Panc1 (cell line): ENCODE data around the gene GPR158. TPM values are rescaled to one million over a fixed set of nuclear protein-coding genes. Genes with fewer than 3 reads are reported as not detected.

ENCODE experiments used
- ATAC-seq: fragments of 200-7000 bp; cut with Tn5 transposase; 2 replicates; pipeline ENCODE4 v1.9.1; 2020; ENCODE audit warnings: mild to moderate bottlenecking, moderate library complexity
- BruUV-seq: library from RNA; stranded (reverse); fragments of 400-500 nt; replicated peaks from 2 replicates; lab custom pipeline; 2021; lab: Mats Ljungman, UMichigan
- CTCF ChIA-PET: fragments of 300-600 bp; sonication (Branson Sonifier 250); formaldehyde crosslinking; loops from one replicate; lab custom pipeline; 2022; ENCODE audit warnings: antibody characterized with exemption; lab: Charles Lee
- POLR2A ChIA-PET: fragments of 300-600 bp; sonication (Branson Sonifier 250); formaldehyde crosslinking; loops from one replicate; lab custom pipeline; 2022; ENCODE audit warnings: antibody characterized with exemption; lab: Charles Lee
- DNase-seq: peaks from one replicate; pipeline ENCODE4 v3.0.0-alpha.2; 2010; ENCODE audit warnings: low read depth, low spot score
- H3K27ac ChIP-seq: 2 replicates; pipeline ENCODE4 v1.5.1; 2011; ENCODE audit warnings: mild to moderate bottlenecking, low read length, inconsistent platforms
- H3K27me3 ChIP-seq: fragments of 200-500 bp; sonication (Bioruptor generic); 2 replicates; pipeline ENCODE4 v1.6.0; 2014; ENCODE audit warnings: low read length, inconsistent platforms; ENCODE audit not compliant: control insufficient read depth, insufficient read depth
- H3K36me3 ChIP-seq: fragments of 200-500 bp; sonication (Bioruptor generic); 2 replicates; pipeline ENCODE4 v1.5.1; 2014; ENCODE audit warnings: inconsistent platforms, mild to moderate bottlenecking, low read length, moderate library complexity; ENCODE audit not compliant: control insufficient read depth, insufficient read depth
- H3K4me1 ChIP-seq: 2 replicates; pipeline ENCODE4 v1.5.1; 2011; ENCODE audit warnings: inconsistent platforms, mild to moderate bottlenecking, low read length, moderate library complexity; ENCODE audit not compliant: control insufficient read depth, insufficient read depth
- H3K4me3 ChIP-seq, 2 experiments: 2 replicates each; pipeline ENCODE4 v1.5.1; 2011 to 2012; ENCODE audit warnings: low read depth in 2 of 2, low read length in 2 of 2, mild to moderate bottlenecking in 2 of 2, inconsistent platforms in 1 of 2, moderate library complexity in 1 of 2
- H3K9me3 ChIP-seq: fragments of 200-500 bp; sonication (Bioruptor generic); 2 replicates; pipeline ENCODE4 v1.5.1; 2014; ENCODE audit warnings: low read depth, mild to moderate bottlenecking, inconsistent platforms, low read length, moderate library complexity; ENCODE audit not compliant: control insufficient read depth, insufficient read depth
- POLR2AphosphoS5 ChIP-seq: IDR thresholded peaks from 2 replicates; pipeline ENCODE4 v1.6.1; 2012; ENCODE audit warnings: mild to moderate bottlenecking, low read depth, low read length, moderate library complexity
- REST ChIP-seq, 2 experiments: IDR thresholded peaks; 2 replicates each; pipeline ENCODE4 v1.6.1; 2011 to 2012; ENCODE audit warnings: low read depth in 2 of 2, control low read depth in 1 of 2, low read length in 1 of 2, mild to moderate bottlenecking in 1 of 2, moderate library complexity in 1 of 2; ENCODE audit not compliant: insufficient read depth in 1 of 2
- SIN3A ChIP-seq: IDR thresholded peaks from 2 replicates; pipeline ENCODE4 v1.6.1; 2012; ENCODE audit warnings: low read depth, mild to moderate bottlenecking, low read length, moderate library complexity, borderline replicate concordance; ENCODE audit not compliant: insufficient read depth
- TCF7L2 ChIP-seq: IDR thresholded peaks from 2 replicates; pipeline ENCODE4 v1.6.1; 2011; ENCODE audit warnings: mild to moderate bottlenecking, low read depth, low read length, inconsistent platforms
- in situ Hi-C: cut with HindIII; loops from 2 replicates; pipeline ENCODE4 v1.10.0; 2016; ENCODE audit warnings: low sequenced_read_pairs, low pct_unique_long_range_greater_than_20kb
- intact Hi-C: fragments of 100-400 bp; cut with micrococcal nuclease; formaldehyde crosslinking; loops from one replicate; pipeline ENCODE4 v1.10.0; 2022; ENCODE audit not compliant: unreplicated experiment
- total RNA-seq: library from RNA; stranded (reverse); gene quantifications from one replicate; pipeline ENCODE4 v1.2.1, GENCODE V29; 2021; ENCODE audit not compliant: unreplicated experiment
- TF ChIP-seq, protein P1 (sequence below): fragments of 450-650 bp; IDR thresholded peaks from 2 replicates; pipeline ENCODE4 v1.5.1; 2017; ENCODE audit warnings: mild to moderate bottlenecking

The GPR158 gene
- total RNA-seq, 1 experiment from 2014 or later: 0.64 TPM

DNA sequence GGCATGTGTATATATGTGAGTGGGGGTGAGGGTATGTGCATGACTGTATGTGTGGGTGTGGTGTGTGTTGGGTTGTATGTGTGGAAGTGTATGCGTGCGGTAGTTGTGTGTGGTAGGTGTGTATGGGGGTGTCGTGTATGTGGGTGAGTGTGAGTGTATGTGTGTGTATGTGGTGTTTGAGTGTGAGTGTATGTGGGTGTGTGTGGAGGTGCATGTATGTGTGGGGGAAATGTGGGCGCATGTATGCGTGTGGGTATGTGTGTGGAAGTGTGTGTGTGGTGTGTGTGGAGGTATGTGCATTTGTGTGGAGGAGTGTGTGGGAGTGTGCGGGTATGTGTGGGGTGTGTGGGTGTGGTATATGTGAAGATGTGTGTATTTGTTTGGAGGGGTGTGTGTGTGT is 269.5 kb downstream of the GPR158 start:
- H3K4me1 ChIP-seq: no peaks in the 10 kb centered on the region
- H3K27ac ChIP-seq: no peak overlapping the region
- in situ Hi-C loops: no loop called here
- H3K4me3 ChIP-seq: no peak overlapping the region
- no peaks in the 10 kb centered on the region for H3K27me3 ChIP-seq
- ChIA-PET POLR2A (no interaction called here), CTCF (no interaction called here)
- BruUV-seq: no TSS peak
- no peak for DNase-seq
- H3K9me3 ChIP-seq: no peaks in the 10 kb centered on the region
- no peak for ATAC-seq
- no peaks in the 10 kb centered on the region for H3K36me3 ChIP-seq
- intact Hi-C loops: no loop called here
- TF ChIP-seq POLR2AphosphoS5: no peak
- no peak for TF ChIP-seq SIN3A
- TF ChIP-seq REST (IDR thresholded peaks at IDR 0.05; ENCODE audit: insufficient read depth in 1 of 2, low read depth in 2 of 2, low read length in 1 of 2): no peak
- TF ChIP-seq, protein P1, sequence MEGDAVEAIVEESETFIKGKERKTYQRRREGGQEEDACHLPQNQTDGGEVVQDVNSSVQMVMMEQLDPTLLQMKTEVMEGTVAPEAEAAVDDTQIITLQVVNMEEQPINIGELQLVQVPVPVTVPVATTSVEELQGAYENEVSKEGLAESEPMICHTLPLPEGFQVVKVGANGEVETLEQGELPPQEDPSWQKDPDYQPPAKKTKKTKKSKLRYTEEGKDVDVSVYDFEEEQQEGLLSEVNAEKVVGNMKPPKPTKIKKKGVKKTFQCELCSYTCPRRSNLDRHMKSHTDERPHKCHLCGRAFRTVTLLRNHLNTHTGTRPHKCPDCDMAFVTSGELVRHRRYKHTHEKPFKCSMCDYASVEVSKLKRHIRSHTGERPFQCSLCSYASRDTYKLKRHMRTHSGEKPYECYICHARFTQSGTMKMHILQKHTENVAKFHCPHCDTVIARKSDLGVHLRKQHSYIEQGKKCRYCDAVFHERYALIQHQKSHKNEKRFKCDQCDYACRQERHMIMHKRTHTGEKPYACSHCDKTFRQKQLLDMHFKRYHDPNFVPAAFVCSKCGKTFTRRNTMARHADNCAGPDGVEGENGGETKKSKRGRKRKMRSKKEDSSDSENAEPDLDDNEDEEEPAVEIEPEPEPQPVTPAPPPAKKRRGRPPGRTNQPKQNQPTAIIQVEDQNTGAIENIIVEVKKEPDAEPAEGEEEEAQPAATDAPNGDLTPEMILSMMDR: no peak
- TF ChIP-seq TCF7L2: no peak

DNA sequence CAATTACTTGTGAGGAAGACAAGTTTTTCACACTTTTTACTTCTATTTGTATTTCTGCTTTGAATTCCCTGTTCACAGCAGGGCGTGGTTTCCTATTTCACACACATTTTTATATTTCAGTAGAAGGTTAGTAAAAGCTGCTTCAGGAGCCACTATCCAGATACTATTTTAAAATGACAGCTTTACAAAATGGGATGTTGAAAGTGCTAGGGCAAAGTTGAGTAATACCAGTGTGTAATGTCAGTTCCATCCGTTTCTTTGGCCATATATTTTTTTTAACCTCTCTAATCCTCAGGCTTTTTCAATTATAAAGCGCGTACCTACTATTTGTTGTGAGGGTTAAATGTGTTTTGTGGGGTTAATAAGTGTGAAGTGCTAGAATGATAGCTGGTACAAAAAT is 276.6 kb downstream of the GPR158 start:
- no peak for TF ChIP-seq TCF7L2
- TF ChIP-seq, protein P1: no peak
- no peak for TF ChIP-seq POLR2AphosphoS5
- no peak for TF ChIP-seq SIN3A
- TF ChIP-seq REST (IDR thresholded peaks at IDR 0.05; ENCODE audit: insufficient read depth in 1 of 2, low read depth in 2 of 2, low read length in 1 of 2): no peak
- Histone ChIP-seq H3K4me3 (no peak overlapping the region), H3K27me3 (no peaks in the 10 kb centered on the region), H3K27ac (no peak overlapping the region), H3K4me1 (no peaks in the 10 kb centered on the region), H3K9me3 (no peaks in the 10 kb centered on the region), H3K36me3 (no peaks in the 10 kb centered on the region)
- BruUV-seq: no TSS peak
- intact Hi-C loops: no loop called here
- POLR2A ChIA-PET: no interaction called here
- in situ Hi-C loops: no loop called here
- ATAC-seq (no peak), DNase-seq (no peak)
- CTCF ChIA-PET: no interaction called here
